NCI-H526 treated with DMSO at 0.1 percent for 48 hours (cell line): ENCODE measurements around the gene LIG1.

Experiments used
- DNase-seq: peaks from one replicate; lab custom pipeline; 2025; lab: John Stamatoyannopoulos, UW

Gene LIG1

DNA sequence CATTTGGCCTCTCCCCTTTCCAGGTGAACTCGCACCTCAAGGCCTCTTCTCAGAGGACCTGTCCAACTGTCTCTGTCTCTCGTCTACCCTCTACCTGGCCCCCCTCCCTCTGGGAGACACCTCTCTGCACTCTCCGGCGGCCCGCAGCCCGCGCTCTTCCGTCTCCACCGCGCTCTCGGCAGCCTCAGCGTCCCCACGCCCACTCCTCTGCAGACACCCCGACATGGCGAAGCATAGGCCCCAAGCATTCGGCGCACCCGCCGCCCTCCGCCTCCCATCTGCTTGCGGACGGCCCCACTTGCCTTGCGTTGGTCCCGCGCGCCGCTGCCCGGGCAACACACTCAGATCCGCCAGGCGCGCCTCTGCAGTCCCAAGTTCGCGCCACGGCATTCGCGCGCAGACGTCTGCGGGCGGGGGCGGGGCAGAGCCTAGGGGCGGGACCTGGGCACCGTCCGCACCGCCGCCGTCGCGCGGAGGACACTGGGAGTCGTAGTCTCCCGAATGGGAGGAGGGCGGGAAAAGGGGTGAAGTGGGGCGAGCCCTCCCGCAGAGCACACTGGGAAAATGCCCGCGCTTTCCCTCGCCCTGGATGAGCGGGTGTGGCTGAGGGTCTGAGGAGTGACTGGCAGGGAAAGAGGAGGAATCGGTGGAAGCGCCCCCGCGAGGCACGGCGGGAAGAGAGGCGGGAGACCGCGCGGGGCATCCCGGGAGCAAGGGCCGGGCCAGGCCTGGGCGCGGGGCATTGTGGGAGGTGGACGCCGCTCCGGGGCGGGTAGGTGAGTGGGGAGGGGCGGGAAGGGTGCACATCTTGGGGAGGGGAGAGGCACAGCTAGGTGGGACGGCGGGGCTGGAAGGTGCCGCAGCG, at the start of gene LIG1, which contains the start of gene ZSWIM9:
Gene LIG1, minus strand, starts transcription at position 406 of the 865 bp plus-strand sequence. CDS start 4,778 bp downstream, outside the sequence.
Gene ZSWIM9, plus strand, starts transcription at position 742 of the 865 bp plus-strand sequence. CDS start 1,123 bp downstream, outside the sequence.
- peak; percentile 92 for DNase-seq

DNA sequence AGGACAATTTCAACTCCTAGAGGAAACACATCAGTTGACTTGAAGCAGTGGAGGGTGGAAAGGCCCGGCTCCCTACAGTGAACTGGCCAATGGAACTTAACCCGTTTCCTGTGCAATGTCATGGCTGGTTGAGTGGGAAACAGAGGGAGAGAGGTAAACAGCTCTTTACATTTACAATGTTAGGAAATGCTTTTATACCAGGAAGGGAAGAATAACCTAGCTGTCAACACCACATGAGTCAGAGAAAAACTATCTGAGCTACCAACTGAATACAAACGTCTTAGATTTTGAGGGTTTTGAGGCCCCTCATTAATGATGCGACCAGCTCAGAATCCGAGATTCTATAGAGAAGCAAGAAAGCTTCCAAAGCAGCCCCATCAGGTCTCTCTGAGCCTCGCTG, 48.9 kb upstream of the LIG1 start:
- no peak for DNase-seq

DNA sequence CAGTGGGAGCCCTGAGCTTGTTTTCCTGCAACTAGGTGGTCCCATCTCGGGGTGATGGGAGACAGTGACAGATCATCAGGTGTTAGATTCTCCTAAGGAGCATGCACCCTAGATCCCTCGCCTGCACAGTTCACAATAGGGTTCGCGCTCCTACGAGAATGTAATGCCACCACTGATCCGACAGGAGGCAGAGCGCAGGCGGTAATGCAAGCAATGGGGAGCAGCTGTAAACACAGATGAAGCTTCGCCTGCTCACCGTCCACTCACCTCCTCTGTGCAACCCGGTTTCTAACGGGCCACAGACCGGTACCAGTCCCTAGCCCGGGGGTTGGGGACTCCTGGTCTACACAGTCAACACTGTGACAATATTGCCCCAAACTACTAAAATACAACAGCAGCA, 46.8 kb upstream of the LIG1 start:
- DNase-seq = no peak

GRCh38 chr19:48213959-48214358, 43.8 kb upstream of the LIG1 start:
- no peak for DNase-seq

DNA sequence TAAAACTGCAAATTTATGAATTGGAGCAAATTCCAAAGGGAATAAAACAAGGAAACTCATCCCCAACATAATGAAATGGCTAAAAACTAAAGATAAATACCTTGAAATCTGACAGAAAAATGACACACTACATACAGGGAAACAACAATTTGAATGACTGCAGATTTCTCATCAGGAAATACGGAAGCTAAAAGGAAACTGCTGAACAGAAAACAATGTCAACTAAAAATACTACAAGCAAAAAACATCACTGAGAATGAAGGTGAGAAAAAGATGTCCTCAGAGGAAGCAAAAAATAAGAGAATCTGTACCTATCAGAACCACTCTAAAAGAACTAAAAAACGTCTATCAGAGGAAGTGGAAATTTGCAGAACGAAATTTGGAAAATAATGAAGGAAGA, 39.9 kb upstream of the LIG1 start:
- no peak for DNase-seq

GRCh38 chr19:48206397-48207093, 36.4 kb upstream of the LIG1 start:
- DNase-seq = no peak

GRCh38 chr19:48203794-48204628, 33.9 kb upstream of the LIG1 start:
- DNase-seq = peak; percentile 97

- no peak for DNase-seq
These were observed 33.2 kb upstream of the LIG1 start for GRCh38 chr19:48203222-48203793.

GRCh38 chr19:48196933-48197665, 27.0 kb upstream of the LIG1 start:
- DNase-seq = no peak

- no peak for DNase-seq
These were observed 26.2 kb upstream of the LIG1 start for GRCh38 chr19:48196321-48196763.

DNA sequence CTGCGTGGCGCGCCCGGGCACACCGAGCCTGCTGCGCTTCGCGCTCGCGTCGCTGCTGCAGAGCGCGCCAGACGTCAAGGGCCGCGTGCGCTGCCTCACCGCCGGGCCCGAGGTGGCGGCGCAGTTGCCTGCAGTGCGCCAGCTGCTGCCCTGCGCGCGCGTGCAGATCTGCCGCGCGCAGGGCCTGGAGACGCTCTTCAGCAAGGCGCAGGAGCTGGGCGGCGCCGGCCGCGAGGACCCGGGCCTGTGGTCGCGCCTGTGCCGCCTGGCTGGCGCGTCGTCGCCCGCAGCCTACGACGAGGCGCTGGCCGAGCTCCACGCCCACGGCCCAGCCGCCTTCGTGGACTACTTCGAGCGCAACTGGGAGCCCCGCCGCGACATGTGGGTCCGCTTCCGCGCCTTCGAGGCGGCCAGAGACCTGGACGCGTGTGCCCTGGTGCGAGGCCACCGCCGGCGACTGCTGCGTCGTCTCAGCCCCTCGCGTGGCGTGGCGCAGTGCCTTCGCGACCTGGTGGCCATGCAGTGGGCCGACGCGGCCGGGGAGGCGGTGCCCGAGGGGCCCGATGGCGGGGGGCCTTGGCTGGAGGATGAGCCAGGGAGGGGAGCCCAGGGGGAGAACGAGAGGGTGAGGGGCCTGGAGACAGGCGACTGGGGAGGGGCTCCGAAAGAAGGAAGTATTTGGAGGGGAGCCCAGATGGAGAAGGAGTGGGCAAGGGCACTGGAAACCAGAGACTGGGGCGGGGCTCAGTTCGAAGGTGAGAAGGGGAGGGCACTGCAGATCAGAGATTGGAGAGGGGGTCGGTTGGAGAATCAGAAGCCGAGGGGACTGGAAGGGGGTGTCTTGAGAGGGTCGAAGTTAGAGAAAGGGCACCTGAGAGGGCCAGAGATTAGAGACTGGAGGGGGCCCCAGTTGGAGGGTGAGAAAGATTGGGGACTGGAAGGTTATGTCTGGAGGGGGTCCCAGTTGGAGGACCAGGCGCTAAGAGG, 25.0 kb upstream of the LIG1 start:
- DNase-seq = no peak

DNA sequence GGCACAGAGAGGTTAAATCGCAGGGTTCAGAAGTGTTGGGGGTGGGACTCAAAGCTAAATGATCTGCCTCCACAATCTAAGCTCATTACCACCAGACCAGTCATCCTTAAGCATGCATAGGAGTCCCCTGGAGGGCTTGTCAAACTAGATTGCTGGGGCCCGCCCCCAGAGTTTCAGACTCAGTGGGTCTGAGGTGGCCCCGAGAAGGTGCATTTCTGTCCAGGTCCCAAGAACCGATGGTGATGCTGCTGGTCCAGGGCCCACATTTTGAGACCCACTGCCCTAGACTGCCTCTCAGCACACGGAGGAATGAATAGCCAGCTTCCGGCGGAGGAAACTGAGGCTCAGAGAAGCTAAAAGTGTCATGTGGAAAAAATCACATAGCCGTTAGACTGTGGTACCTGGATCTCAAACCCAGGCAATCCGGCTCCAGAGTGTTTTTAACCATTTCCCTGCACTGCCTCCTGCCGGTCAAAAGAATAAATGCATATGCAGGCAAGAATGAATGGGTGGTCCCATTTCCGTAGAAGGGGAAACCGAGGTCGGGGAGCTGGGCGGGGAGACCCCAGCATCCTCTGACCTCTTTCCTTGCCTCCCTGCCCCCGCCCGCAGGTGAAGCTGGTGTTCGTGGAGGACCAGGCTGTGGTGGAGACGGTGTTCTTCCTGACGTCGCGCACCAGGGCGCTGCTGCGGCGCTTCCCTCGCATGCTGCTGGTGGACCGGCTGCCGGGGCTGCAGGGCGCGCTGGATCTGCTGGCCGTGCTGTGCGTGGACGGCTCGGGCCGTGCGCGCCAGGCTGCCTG, 24.1 kb upstream of the LIG1 start:
- no peak for DNase-seq

GRCh38 chr19:48192750-48193149, 22.6 kb upstream of the LIG1 start:
- no peak for DNase-seq

DNA sequence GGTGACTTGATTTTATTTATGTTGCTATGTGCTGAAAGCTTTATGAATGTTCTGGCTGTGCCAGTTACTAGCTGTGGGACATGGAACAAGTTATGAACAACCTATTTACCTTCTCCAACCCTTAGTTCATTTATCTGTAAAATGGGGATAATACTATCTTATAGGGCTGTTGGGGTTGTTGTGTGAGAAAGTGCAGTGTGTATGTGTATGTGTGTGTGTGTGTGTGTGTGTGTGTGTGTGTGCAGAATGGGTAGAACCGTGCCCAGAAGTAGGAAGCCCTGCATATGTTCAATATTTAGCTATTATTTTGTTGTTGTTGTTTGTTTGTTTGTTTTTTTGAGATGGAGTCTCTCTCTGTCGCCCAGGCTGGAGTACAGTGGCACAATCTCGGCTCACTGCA, 20.7 kb upstream of the LIG1 start:
- no peak for DNase-seq

DNA sequence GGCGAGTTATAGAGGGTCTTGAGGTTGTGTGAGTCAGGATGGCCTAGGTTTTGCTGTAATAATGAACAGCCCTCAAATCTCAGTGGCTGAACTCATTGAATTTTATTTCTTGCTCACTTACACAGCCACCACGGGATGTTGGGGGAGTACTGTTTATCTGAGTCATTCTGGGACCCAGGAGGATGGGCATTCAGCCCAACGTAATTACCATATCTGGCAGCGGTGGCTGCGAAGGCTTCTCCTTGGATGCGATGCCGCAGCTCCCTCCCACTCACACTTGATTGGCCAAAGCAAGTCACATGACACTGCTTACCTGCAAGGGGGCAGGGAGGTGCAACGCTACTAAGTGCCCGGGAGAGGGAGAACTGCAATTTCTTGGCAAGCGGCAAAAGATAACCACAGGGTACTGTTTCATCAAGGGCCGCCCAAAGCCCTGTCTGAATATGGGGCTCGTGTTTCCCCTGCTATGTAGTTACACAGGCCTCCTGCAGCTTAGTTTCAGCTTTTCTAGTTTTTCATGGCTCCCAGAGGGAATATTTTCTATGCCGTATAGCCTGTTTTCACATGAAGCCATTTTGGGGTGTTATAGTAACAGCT, 20.2 kb upstream of the LIG1 start:
- DNase-seq = peak; percentile 69

GRCh38 chr19:48186541-48186991, 16.4 kb upstream of the LIG1 start:
- DNase-seq = no peak

DNA sequence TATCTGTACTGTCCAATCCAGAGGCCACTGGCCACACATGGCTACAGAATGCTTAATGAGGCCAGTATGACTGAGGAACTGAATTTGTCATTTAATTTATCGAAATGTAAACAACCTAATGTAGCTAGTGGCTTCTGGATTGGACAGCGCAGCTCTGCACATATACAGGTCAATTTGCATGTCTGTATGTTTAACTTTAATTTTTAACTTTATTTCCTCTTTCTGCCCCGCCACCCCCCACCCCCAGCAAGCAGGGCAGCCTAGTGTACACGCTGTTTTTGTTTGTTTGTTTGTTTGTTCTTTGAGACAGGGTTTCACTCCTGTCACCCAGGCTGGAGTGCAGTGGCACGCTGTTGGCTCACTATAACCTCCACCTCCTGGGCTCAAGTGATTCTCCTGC, 15.9 kb upstream of the LIG1 start:
- no peak for DNase-seq

- DNase-seq = no peak
These were observed 13.2 kb upstream of the LIG1 start for GRCh38 chr19:48183356-48183755.

- no peak for DNase-seq
These were observed 12.3 kb upstream of the LIG1 start for GRCh38 chr19:48182434-48182833.
